Endothelial cell (in vitro differentiated cells): ENCODE data around the gene TSSK3. TPM values are rescaled to one million over a fixed set of nuclear protein-coding genes. Genes with fewer than 3 reads are reported as not detected.

Experiments used
- DNase-seq: peaks from one replicate; pipeline ENCODE4 v3.0.0; 2021; ENCODE audit warnings: low spot score
- H3K27ac Mint-ChIP-seq: one replicate; pipeline ENCODE4 v1.8.0; 2021; ENCODE audit warnings: mixed read lengths, inconsistent platforms; ENCODE audit not compliant: unreplicated experiment
- H3K27me3 Mint-ChIP-seq: one replicate; pipeline ENCODE4 v1.8.0; 2021; ENCODE audit warnings: mild to moderate bottlenecking, moderate library complexity, mixed read lengths, inconsistent platforms; ENCODE audit not compliant: unreplicated experiment
- H3K36me3 Mint-ChIP-seq: one replicate; pipeline ENCODE4 v1.8.0; 2021; ENCODE audit warnings: mild to moderate bottlenecking, low read depth, mixed read lengths, inconsistent platforms; ENCODE audit not compliant: unreplicated experiment
- H3K4me1 Mint-ChIP-seq: one replicate; pipeline ENCODE4 v1.8.0; 2021; ENCODE audit warnings: mild to moderate bottlenecking, mixed read lengths, inconsistent platforms; ENCODE audit not compliant: unreplicated experiment
- H3K4me3 Mint-ChIP-seq: one replicate; pipeline ENCODE4 v1.8.0; 2021; ENCODE audit warnings: mild to moderate bottlenecking, mixed read lengths, inconsistent platforms; ENCODE audit not compliant: unreplicated experiment
- H3K9me3 Mint-ChIP-seq: one replicate; pipeline ENCODE4 v1.8.0; 2021; ENCODE audit warnings: mixed read lengths, inconsistent platforms; ENCODE audit not compliant: unreplicated experiment
- CTCF ChIP-seq: fragments of 200-600 bp; sonication (generic); IDR thresholded peaks from one replicate; pipeline ENCODE4 v1.5.0; 2021; ENCODE audit warnings: antibody characterized with exemption; ENCODE audit not compliant: unreplicated experiment
- total RNA-seq: library from RNA; stranded (reverse); fragmentation: NEBNext Ultra II Directional; extraction: Animal tissue kit (Norgen Biotek cat#: 25700); gene quantifications from one replicate; pipeline ENCODE4 v1.2.1, GENCODE V29; 2021; ENCODE audit not compliant: unreplicated experiment

Gene TSSK3
- total RNA-seq, 1 donor from 2014 or later = 0.67 TPM

GRCh38 chr1:32361308-32361673 lies 1.0 kb upstream of the TSSK3 start:
- H3K4me1 Mint-ChIP-seq = peaks cover 21% of the 10 kb centered on the region
- H3K27ac Mint-ChIP-seq = no peak overlapping the region
- H3K36me3 Mint-ChIP-seq = peaks cover 44% of the 10 kb centered on the region
- peaks cover 20% of the 10 kb centered on the region for H3K27me3 Mint-ChIP-seq
- DNase-seq = no peak
- no peak overlapping the region for H3K4me3 Mint-ChIP-seq
- TF ChIP-seq CTCF = no peak
- no peaks in the 10 kb centered on the region for H3K9me3 Mint-ChIP-seq

GRCh38 chr1:32361674-32362473 lies 465 bp upstream of the TSSK3 start:
- TF ChIP-seq CTCF = no peak
- peak; percentile 58 for DNase-seq
- Mint-ChIP-seq H3K36me3 (peaks cover 46% of the 10 kb centered on the region), H3K27me3 (peaks cover 20% of the 10 kb centered on the region), H3K4me1 (peaks cover 21% of the 10 kb centered on the region), H3K27ac (no peak overlapping the region), H3K9me3 (no peaks in the 10 kb centered on the region), H3K4me3 (no peak overlapping the region)

- peaks cover 14% of the 10 kb centered on the region for H3K27me3 Mint-ChIP-seq
- peaks cover 21% of the 10 kb centered on the region for H3K4me1 Mint-ChIP-seq
- peaks cover 50% of the 10 kb centered on the region for H3K36me3 Mint-ChIP-seq
- no peak for TF ChIP-seq CTCF
- H3K9me3 Mint-ChIP-seq = no peaks in the 10 kb centered on the region
- H3K27ac Mint-ChIP-seq = no peak overlapping the region
- H3K4me3 Mint-ChIP-seq = no peak overlapping the region
- DNase-seq = no peak
These were observed 1.4 kb downstream of the TSSK3 start for GRCh38 chr1:32363713-32364112.

GRCh38 chr1:32364836-32365235 lies 2.5 kb downstream of the TSSK3 start:
- Mint-ChIP-seq H3K4me1 (peaks cover 16% of the 10 kb centered on the region), H3K4me3 (no peak overlapping the region), H3K27me3 (peaks cover 12% of the 10 kb centered on the region), H3K36me3 (peaks cover 48% of the 10 kb centered on the region), H3K9me3 (no peaks in the 10 kb centered on the region), H3K27ac (no peak overlapping the region)
- no peak for DNase-seq
- no peak for TF ChIP-seq CTCF

GRCh38 chr1:32365445-32365844 lies 3.1 kb downstream of the TSSK3 start:
- H3K36me3 Mint-ChIP-seq = peaks cover 47% of the 10 kb centered on the region
- no peak overlapping the region for H3K27ac Mint-ChIP-seq
- no peaks in the 10 kb centered on the region for H3K9me3 Mint-ChIP-seq
- peak overlapping the region; percentile 25 for H3K4me3 Mint-ChIP-seq
- peaks cover 10% of the 10 kb centered on the region for H3K27me3 Mint-ChIP-seq
- TF ChIP-seq CTCF = no peak
- H3K4me1 Mint-ChIP-seq = peaks cover 14% of the 10 kb centered on the region
- DNase-seq = no peak
